GM20431 (cell line): ENCODE results near the gene DIP2B.

Experiments used
- in situ Hi-C: fragments of 300-500 bp; cut with MseI, MboI; formaldehyde crosslinking; loops from one replicate; pipeline ENCODE4 v1.15.0; 2020; ENCODE audit warnings: low sequenced_read_pairs; ENCODE audit not compliant: unreplicated experiment

DIP2B gene

GRCh38 chr12:50627491-50627890 is 122.7 kb downstream of the DIP2B start:
- in situ Hi-C loops = no loop called here

- in situ Hi-C loops = no loop called here
These were observed 123.6 kb downstream of the DIP2B start for GRCh38 chr12:50628394-50628793.

GRCh38 chr12:50633955-50634354 is 129.2 kb downstream of the DIP2B start:
- in situ Hi-C loops = loop anchor here (10.0 kb wide), 1 partner anchor 129 kb away; the partner anchor contains the start of gene DIP2B

GRCh38 chr12:50634379-50634778 is 129.6 kb downstream of the DIP2B start:
- in situ Hi-C loops = loop anchor here (10.0 kb wide), 1 partner anchor 130 kb away; the partner anchor contains the start of gene DIP2B

GRCh38 chr12:50635364-50635763 is 130.6 kb downstream of the DIP2B start:
- in situ Hi-C loops = loop anchor here (10.0 kb wide), 1 partner anchor 131 kb away; the partner anchor contains the start of gene DIP2B

- in situ Hi-C loops = loop anchor here (10.0 kb wide), 1 partner anchor 131 kb away; the partner anchor contains the start of gene DIP2B
These were observed 131.1 kb downstream of the DIP2B start for GRCh38 chr12:50635857-50636256.

GRCh38 chr12:50636505-50636904 is 131.7 kb downstream of the DIP2B start:
- in situ Hi-C loops = loop anchor here (10.0 kb wide), 1 partner anchor 132 kb away; the partner anchor contains the start of gene DIP2B

- in situ Hi-C loops = loop anchor here (10.0 kb wide), 1 partner anchor 133 kb away; the partner anchor contains the start of gene DIP2B
These were observed 133.2 kb downstream of the DIP2B start for GRCh38 chr12:50637870-50638481.

GRCh38 chr12:50638482-50638880 is 133.7 kb downstream of the DIP2B start:
- in situ Hi-C loops = loop anchor here (10.0 kb wide), 1 partner anchor 134 kb away; the partner anchor contains the start of gene DIP2B

- in situ Hi-C loops = loop anchor here (10.0 kb wide), 1 partner anchor 135 kb away; the partner anchor contains the start of gene DIP2B
These were observed 134.9 kb downstream of the DIP2B start for GRCh38 chr12:50639721-50640120.

- in situ Hi-C loops = no loop called here
These were observed 135.6 kb downstream of the DIP2B start for GRCh38 chr12:50640321-50640939.

GRCh38 chr12:50641566-50641965 is 136.8 kb downstream of the DIP2B start:
- in situ Hi-C loops = no loop called here

- in situ Hi-C loops = no loop called here
These were observed 137.3 kb downstream of the DIP2B start for GRCh38 chr12:50642035-50642451.

- in situ Hi-C loops = no loop called here
These were observed 138.0 kb downstream of the DIP2B start for GRCh38 chr12:50642761-50643160.

GRCh38 chr12:50647031-50647430 is 142.2 kb downstream of the DIP2B start:
- in situ Hi-C loops = no loop called here

- in situ Hi-C loops = no loop called here
These were observed 142.7 kb downstream of the DIP2B start for GRCh38 chr12:50647479-50647878.

- in situ Hi-C loops = no loop called here
These were observed 145.5 kb downstream of the DIP2B start for GRCh38 chr12:50650285-50650684.

- in situ Hi-C loops = no loop called here
These were observed 150.7 kb downstream of the DIP2B start for GRCh38 chr12:50655374-50655921.

- in situ Hi-C loops = no loop called here
These were observed 154.5 kb downstream of the DIP2B start for GRCh38 chr12:50659260-50659659.

GRCh38 chr12:50659690-50660424 is 155.1 kb downstream of the DIP2B start:
- in situ Hi-C loops = no loop called here
